ENCODE measurements around the gene COX6A1. TPM values are rescaled to one million over a fixed set of nuclear protein-coding genes. Genes with fewer than 3 reads are reported as not detected.
A peak's percentile ranks its signal among the peaks of the same experiment; 100 is the strongest.

The COX6A1 gene
- polyA plus RNA-seq (ENCODE audit: insufficient read length): 96.9 TPM

DNA sequence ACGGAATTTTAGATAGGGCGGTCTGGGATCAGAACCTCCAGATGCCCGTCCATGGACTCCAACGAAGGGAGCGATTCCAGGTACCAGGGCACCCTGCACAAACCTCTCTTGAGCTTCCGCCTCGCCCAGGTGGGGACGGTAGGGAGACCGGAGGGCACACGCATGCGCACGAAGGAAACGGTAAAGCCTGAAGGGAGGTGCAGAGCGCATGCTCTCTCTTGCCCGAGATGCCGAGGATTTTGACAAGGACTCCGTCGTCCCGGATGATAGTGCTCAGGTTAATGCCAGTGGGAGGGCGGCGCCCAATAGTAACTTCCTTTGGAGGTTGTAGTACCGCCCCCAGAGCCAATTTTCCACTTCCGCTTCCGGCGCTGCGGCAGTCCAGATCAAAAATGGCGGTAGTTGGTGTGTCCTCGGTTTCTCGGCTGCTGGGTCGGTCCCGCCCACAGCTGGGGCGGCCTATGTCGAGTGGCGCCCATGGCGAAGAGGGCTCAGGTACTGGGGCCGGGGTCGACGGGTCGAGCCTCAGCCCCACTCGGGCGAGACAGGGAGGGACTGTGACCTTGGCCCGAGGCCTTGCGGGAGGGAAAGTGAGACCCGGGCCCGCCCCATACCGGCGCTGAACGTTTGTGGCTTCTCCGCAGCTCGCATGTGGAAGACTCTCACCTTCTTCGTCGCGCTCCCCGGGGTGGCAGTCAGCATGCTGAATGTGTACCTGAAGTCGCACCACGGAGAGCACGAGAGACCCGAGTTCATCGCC, at the start of gene COX6A1:
Gene COX6A1, plus strand, starts transcription at position 379 of the 760 bp plus-strand sequence. Its CDS starts 14 bp downstream, at position 393.
- DNase-seq (ENCODE audit: low read depth): peak; percentile 91

DNA sequence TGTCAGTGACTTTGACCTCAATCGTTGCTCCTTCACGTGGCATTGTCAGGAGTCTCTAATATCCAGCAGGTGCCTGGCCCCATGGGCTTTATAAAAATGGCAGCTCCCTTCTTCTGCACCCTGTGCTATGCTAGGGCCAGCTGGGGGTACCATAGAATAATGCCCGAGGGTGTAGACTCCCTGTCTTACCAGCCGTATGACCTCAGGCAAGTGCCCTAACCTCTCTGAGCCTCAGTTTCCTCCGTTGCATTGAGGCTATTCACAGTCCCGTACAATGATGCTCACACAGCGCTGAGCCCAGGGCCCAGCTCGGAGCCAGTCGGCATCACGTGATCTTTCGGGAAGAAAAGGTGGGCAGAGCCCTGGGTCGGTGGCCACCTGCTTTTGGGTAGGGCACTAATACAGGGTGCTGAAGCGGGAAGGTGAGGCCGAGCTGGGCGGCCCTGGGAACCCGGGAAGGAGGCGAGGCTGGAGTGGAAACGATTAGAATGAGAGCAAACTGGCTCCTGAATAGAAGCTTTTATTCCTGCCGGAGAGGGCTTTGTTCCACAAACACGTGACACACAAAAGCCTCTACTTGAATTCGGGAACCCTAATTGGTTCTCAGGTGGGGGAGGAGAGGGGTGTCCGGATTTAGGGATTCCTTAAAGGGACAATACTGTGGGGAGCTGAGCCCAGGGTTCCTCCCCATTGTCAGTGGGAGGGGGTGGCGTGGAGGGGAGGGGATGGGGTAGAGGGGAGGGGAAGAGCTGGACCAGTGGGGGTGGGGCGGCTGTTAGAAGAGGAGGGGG, 49.0 kb upstream of the COX6A1 start:
- DNase-seq (ENCODE audit: low read depth): no peak

DNA sequence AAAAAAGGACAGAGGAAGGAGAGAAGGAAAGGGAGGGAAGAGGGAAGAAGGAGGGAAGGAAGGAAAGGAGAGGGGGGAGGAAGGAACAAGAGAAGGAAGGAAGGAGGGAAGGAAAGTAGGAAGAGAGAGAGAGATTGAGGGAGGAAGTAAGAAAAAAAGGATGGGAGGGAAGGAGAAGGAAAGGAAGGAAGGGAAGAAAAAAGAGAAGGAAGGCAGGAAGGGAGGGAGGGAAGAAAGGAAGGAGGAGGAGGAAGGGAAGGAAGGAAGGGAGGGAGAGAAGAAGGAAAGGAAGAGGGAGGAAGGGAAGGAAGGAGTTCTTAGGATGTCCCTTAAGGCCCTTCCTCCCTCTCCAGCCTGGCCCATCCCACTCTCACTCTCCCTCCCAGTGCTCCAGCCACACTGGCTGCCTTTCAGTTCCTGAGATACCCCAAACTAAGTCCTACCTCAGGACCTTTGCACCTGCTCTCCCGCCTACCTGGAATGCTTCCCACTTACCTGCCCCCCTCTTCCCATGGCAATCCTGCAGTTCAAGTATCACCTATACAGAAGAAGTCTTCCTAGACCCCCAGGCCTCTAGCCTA, 47.3 kb upstream of the COX6A1 start:
- no peak for DNase-seq (ENCODE audit: low read depth)

GRCh38 chr12:120394483-120395367, 43.2 kb upstream of the COX6A1 start:
- DNase-seq (ENCODE audit: low read depth): no peak

DNA sequence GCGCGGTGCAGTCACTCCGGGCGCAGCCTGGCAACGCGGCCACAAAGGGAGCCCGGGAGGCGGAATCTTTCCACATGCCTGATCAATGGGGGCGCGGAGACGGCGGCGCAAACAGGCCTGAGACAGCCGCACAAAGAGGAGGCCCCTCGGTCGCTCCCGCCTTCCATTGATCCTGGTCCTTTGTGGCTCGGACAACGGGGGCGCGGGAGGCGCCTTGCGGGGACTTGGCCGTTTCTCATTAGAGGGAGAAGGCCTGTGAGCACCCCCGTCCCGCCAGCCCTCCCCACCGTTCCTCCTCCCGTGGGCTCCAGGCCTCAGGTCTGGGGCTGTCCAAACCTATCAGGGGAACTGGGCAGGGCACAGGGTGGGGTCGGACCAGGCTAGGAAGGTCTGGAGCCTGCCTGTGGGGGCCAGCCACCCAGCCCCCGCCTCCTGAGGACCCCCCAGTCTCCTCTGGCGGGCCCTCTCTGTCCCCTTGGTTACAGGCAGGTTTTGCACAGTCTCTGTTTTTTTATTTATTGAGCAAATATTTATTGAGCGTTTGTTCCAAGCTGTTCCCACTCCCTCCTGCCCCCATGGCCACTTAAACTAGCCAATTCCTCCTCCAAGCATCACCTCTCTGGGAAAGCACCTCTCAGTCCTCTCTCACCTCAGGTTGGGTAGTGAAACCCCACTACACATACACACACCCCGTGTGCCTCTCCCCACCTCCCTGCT, 39.9 kb upstream of the COX6A1 start:
- no peak for DNase-seq (ENCODE audit: low read depth)

GRCh38 chr12:120399531-120399930, 38.4 kb upstream of the COX6A1 start:
- DNase-seq (ENCODE audit: low read depth): no peak

- DNase-seq (ENCODE audit: low read depth): no peak
These were observed 35.7 kb upstream of the COX6A1 start for GRCh38 chr12:120402217-120402616.

GRCh38 chr12:120403869-120404268, 34.0 kb upstream of the COX6A1 start:
- no peak for DNase-seq (ENCODE audit: low read depth)

DNA sequence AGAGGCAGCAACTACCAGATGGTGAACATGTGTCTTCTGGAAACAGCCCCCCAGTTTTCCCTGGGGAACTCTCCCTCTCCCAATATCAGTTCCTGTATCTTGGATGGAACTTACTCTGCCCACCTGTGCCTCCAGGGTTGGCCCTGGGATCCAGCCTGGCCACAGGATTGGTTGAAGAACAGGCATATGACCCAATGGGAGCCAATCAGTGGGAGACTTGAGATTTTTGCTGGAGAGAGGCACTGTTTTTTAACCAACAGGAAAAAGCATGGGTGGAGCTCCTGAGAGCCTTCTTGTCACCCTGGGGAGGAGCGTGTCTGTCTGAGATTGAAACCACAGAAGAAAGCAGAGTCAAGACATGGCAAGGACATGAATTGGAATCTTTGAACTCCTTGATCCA, 33.6 kb upstream of the COX6A1 start:
- no peak for DNase-seq (ENCODE audit: low read depth)

DNA sequence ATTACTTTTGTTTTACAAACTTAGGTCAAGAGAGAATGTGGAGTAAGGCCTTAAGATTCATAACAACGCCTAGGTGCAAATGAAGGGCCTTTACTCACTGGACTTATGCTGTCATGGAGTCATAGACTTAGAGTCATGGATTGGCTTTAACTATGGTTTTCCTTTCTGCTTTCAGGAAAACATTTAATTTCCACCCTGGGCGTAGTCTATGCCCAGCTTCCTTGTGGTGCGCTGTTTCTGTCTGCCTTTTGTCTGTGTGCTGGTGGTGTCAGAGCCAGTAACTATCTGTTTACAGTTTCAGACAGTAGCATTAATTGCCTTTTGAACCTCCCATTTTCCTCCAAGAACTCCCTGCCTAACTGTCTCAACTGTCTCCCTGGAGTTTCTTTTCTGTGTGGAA, 31.8 kb upstream of the COX6A1 start:
- DNase-seq (ENCODE audit: low read depth): no peak

GRCh38 chr12:120406553-120406952, 31.4 kb upstream of the COX6A1 start:
- DNase-seq (ENCODE audit: low read depth): no peak

DNA sequence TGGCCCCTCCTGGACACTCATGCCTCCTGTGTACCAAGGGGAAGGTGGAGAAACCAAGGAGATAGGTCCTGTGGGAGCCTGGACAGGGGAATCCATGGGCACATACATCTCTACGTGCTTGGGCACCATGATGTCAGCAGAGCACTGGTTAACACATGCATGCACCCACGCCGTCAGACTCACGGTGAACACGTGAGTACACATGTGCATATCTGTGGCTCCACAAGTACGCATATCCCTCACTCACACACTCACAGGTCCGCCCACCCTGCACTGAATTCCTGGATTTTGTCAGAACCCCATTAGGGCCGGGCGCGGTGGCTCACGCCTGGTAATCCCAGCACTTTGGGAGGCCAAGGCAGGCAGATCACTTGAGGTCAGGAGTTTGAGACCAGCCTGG, 29.1 kb upstream of the COX6A1 start:
- DNase-seq (ENCODE audit: low read depth): no peak

GRCh38 chr12:120412421-120412820, 25.5 kb upstream of the COX6A1 start:
- DNase-seq (ENCODE audit: low read depth): no peak

DNA sequence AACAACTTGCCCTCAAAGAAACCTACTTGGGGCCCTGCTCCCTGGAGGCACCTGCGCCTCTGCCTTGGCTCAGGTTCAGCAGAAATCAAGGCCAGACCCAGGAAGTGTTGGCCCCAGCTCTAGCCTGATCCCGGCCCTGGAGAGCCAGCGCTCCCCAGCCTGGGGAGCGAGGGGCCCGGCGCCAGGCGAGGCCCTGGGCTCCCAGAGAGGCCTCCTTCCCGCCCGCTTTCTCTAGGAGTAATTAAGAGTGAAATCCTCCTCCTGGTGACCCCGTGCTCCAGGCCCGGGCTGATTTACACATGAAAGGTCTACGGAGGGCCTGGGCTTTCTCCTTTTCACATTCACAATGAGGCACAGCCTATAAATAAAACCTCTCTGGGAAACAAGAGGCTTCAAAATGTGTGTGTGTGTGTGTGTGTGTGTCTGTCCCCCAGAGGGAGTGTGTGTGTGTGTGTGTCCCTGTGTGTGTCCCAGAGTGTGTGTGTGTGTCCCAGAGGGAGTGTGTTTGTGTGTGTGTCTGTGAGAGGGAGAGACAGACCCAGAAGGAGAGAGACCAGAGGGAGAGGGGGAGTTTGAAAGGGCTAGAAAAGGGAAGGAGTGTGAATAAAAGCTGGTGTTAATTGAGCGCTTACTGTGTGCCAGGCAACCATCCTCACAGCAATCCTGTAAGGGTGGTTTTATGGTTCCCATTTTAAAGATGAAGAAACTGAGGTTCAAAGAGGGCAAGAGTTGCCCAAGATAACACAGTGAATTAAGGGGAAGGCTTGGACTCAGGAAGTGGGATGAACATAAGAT, 23.8 kb upstream of the COX6A1 start:
- no peak for DNase-seq (ENCODE audit: low read depth)

DNA sequence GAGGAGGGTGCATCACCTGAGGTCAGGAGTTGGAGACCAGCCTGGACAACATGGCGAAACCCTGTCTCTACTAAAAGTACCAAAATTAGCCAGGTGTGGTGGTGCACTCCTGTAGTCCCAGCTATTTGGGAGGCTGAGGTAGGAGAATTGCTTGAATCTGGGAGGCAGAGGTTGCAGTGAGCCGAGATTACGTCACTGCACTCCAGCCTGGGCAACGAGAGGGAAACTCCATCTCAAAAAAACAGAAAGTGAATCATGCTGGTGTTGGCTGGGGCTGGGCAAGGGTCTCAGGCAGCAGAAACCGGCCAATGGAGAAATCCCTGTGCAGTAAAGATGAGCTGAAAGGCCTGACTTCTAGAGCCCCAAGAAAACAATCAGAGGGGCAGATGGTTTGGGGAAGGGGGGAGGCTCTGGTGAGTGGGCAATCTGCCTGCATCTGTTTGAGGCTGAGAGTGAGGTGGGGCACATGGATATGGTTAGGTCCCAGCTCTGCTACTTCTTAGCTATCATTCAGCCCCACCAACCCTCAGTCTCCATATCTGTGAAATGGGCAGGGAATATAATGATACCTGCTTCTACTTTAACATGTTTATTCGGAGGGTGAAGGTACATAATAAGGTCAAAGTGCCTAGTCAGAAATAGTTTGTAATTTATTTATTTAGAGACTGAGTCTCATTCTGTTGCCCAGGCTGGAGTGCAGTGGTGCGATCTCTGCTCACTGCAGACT, 21.3 kb upstream of the COX6A1 start:
- DNase-seq (ENCODE audit: low read depth): no peak

DNA sequence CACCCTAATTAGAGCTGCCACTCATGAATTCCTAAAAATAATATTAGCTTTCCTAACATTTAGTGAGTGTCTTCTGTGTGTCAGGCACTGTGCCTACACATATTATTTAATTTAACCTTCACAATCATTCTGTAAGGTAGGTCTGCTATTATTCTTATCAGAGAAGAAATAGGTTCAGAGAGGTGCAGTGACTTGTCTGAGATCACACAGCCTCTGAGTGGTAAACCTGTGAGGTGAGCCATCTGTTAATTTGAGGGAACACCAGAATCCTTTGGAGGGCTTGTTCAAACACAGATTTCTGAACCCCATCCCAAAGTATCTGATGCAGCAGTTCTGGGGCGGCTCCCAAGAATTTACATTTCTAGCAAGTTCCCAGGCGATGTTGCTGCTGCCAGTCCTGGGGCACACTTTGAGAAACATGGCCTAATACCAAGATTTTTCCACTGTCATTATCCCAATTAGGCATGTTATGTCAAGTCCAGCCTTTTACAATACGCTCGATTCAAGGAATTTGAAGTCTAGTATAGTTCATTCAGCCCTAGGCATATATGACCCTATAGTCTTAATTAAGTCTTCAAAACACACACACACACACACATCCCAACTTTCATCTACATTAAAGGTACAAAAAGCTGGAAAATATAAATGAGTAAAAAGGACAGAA, 19.9 kb upstream of the COX6A1 start:
- no peak for DNase-seq (ENCODE audit: low read depth)

GRCh38 chr12:120421701-120422100, 16.2 kb upstream of the COX6A1 start:
- no peak for DNase-seq (ENCODE audit: low read depth)

- no peak for DNase-seq (ENCODE audit: low read depth)
These were observed 14.9 kb upstream of the COX6A1 start for GRCh38 chr12:120422892-120423456.

DNA sequence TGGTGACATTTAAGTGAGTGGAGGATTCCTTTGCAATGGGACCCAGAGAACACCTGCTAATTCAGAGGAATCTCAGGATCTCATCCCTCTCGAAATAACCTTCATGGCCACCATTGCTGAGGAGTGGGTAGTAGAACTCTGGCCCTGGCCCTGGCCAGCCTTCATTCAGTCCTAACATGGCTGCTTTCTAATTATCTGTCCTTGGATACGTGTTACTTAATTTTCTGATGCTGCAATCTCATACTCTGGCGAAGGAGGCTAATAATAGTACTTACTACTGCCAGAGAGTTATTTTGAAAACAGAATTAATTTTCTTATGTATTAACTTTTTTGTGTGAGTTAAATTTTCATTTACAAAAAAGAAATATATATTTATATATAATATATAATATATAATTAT, 12.1 kb upstream of the COX6A1 start:
- no peak for DNase-seq (ENCODE audit: low read depth)
